Kidney tubule cell (primary cell): ENCODE measurements around the gene ICOSLG.
"Not testable (repeated sequence)": the region's sequence is repeated elsewhere in the genome, so short reads cannot be mapped to it uniquely, and the experiment has no call there.

Source experiments
- DNase-seq: peaks from one replicate; pipeline ENCODE4 v3.0.0-alpha.2; 2018; ENCODE audit warnings: low spot score

Gene ICOSLG

DNA sequence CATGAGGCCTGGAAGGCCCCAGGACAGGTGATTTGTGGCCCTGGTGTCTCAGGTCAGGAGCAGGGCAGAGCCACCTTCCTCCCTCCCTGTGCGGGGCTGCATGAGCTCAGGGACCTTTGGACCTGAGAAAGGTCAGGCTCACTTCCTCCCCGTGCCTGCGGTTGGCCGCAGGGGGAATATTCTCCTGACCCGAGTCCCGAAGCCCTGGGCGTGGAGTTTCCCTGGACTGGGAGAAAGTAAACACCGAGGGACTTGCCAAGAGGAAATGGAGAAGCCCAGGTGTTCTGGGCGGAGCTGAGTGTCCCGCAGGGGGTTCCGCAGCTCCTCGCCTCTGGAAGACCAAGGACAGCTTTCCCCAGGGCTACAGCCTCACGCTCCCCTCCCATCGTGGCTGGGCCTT, 64.6 kb downstream of the ICOSLG start:
- not testable (repeated sequence) for DNase-seq

DNA sequence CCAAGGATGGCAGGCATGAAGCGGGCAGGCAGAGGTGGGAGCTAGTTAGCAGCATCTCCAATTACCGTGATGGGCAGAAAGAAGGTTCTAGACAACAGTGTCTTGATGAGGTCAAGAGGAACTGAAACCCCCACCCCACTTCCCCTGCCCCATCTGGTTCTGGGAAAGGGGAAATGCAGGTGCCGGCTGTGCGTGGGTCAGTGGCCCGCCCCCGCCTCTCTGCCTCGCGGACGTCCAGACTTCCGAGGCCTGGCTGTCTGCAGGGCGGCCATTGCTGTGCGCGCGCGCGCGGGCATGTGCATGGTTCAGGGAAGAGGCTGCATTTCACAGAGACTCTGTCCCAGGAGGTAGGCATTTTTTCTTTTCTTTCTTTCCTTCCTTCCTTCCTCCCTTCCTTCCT, 65.6 kb downstream of the ICOSLG start:
- not testable (repeated sequence) for DNase-seq
